ENCODE measurements around the gene ZNF581. TPM values are rescaled to one million over a fixed set of nuclear protein-coding genes. Genes with fewer than 3 reads are reported as not detected.

The ZNF581 gene
- total RNA-seq, 4 donors from 2014 or later, result 11.8 to 20.2 (median 14.0) TPM

- TF ChIP-seq POLR2A (IDR thresholded peaks at IDR 0.05), result no peak
- no peak for TF ChIP-seq CTCF (IDR thresholded peaks at IDR 0.05)
- DNase-seq, result no peak
- Histone ChIP-seq H3K27ac (no peak overlapping the region), H3K4me3 (no peak overlapping the region), H3K9me3 (no peaks in the 10 kb centered on the region), H3K36me3 (peaks cover 57 to 100% (median 80%) of the 10 kb centered on the region in 3 donors), H3K4me1 (peaks cover 0 to 5% (median 0%) of the 10 kb centered on the region in 3 donors), H3K27me3 (no peaks in the 10 kb centered on the region)
- WGBS, 2 donors, result 95% methylated on average over 10 to 13 of the region's 20 CpGs
- intact Hi-C loops (cut with DNase I), result no loop called here
Observed at GRCh38 chr19:55693336-55693974, 50.0 kb downstream of the ZNF581 start.

GRCh38 chr19:55694241-55694655, 50.8 kb downstream of the ZNF581 start:
- intact Hi-C loops (cut with DNase I), result no loop called here

GRCh38 chr19:55694656-55695491, 51.4 kb downstream of the ZNF581 start:
- DNase-seq, result no peak
- Histone ChIP-seq H3K4me3 (no peak overlapping the region), H3K4me1 (no peaks in the 10 kb centered on the region), H3K27me3 (no peaks in the 10 kb centered on the region), H3K27ac (no peak overlapping the region), H3K36me3 (peaks cover 44 to 99% (median 66%) of the 10 kb centered on the region in 3 donors), H3K9me3 (no peaks in the 10 kb centered on the region)
- no peak for TF ChIP-seq CTCF (IDR thresholded peaks at IDR 0.05)
- TF ChIP-seq POLR2A (IDR thresholded peaks at IDR 0.05), result no peak
- WGBS, 2 donors, result 89 to 90% methylated on average over 4 to 15 of the region's 37 CpGs
- intact Hi-C loops (cut with DNase I), result no loop called here

More at GRCh38 chr19:55694241-55694655, 50.8 kb downstream of the ZNF581 start:
- DNase-seq, result no peak
- TF ChIP-seq POLR2A (IDR thresholded peaks at IDR 0.05), result no peak
- WGBS, 2 donors, result 74 to 85% methylated on average over 6 to 9 of the region's 15 CpGs
- Histone ChIP-seq H3K36me3 (peaks cover 50 to 100% (median 72%) of the 10 kb centered on the region in 3 donors), H3K9me3 (no peaks in the 10 kb centered on the region), H3K27me3 (no peaks in the 10 kb centered on the region), H3K4me3 (no peak overlapping the region), H3K27ac (no peak overlapping the region), H3K4me1 (no peaks in the 10 kb centered on the region)

Other genes starting within 250 kb of the ZNF581 start
- 10 to 100 TPM; 15.6 to 41.4 (median 31.2) TPM for gene UBE2S, start 235.9 kb upstream of the ZNF581 start, total RNA-seq
- gene SHISA7, start 200.3 kb upstream of the ZNF581 start, total RNA-seq, result not detected
- 10 to 100 TPM; 60.5 to 98.1 (median 78.7) TPM for gene ISOC2, start 182.0 kb upstream of the ZNF581 start, total RNA-seq
- gene C19orf85, start 178.9 kb upstream of the ZNF581 start, total RNA-seq, result not detected
- 10 to 100 TPM in 1 of 4 donors, 1 to 10 TPM in 3; 4.4 to 22.0 (median 6.8) TPM for gene ZNF628, start 167.0 kb upstream of the ZNF581 start, total RNA-seq
- 1 to 10 TPM; 1.3 to 4.3 (median 2.9) TPM for gene NAT14, start 158.5 kb upstream of the ZNF581 start, total RNA-seq
- 1 to 10 TPM in 1 of 4 donors, under 1 TPM in 3; 0.40 to 5.0 (median 0.68) TPM for gene SSC5D, start 155.2 kb upstream of the ZNF581 start, total RNA-seq
- not detected for gene SBK2, start 106.5 kb upstream of the ZNF581 start, total RNA-seq
- gene SBK3, start 98.1 kb upstream of the ZNF581 start, total RNA-seq, result 1 to 10 TPM in 1 of 4 donors, under 1 TPM in 1, not detected in 2; 0.22 to 1.0 TPM
- 1 to 10 TPM in 3 of 4 donors, under 1 TPM in 1; 0.75 to 3.0 (median 2.2) TPM for gene ZNF579, start 62.8 kb upstream of the ZNF581 start, total RNA-seq
- gene FIZ1, start 44.1 kb upstream of the ZNF581 start, total RNA-seq, result 10 to 100 TPM in 1 of 4 donors, 1 to 10 TPM in 3; 5.8 to 12.7 (median 7.9) TPM
- gene ZNF524, start 43.4 kb upstream of the ZNF581 start, total RNA-seq, result 10 to 100 TPM; 17.7 to 25.9 (median 22.9) TPM
- 1 to 10 TPM; 2.7 to 5.3 (median 3.3) TPM for gene ZNF865, start 38.0 kb upstream of the ZNF581 start, total RNA-seq
- 1 to 10 TPM; 2.9 to 6.9 (median 4.4) TPM for gene ZNF784, start 19.1 kb upstream of the ZNF581 start, total RNA-seq
- 10 to 100 TPM in 3 of 4 donors, 1 to 10 TPM in 1; 8.8 to 19.1 (median 12.9) TPM for gene ZNF580, start 2.6 kb upstream of the ZNF581 start, total RNA-seq
- gene CCDC106, start 4.6 kb downstream of the ZNF581 start, total RNA-seq, result 1 to 10 TPM; 2.4 to 7.2 (median 4.6) TPM
- gene U2AF2, start 11.4 kb downstream of the ZNF581 start, total RNA-seq, result 100 to 1,000 TPM in 2 of 4 donors, 10 to 100 TPM in 2; 85.0 to 112 (median 99.7) TPM
- gene EPN1, start 31.6 kb downstream of the ZNF581 start, total RNA-seq, result 100 to 1,000 TPM in 1 of 4 donors, 10 to 100 TPM in 3; 52.1 to 168 (median 77.4) TPM
- gene NLRP9, start 94.8 kb downstream of the ZNF581 start, total RNA-seq, result not detected
- gene RFPL4A, start 115.4 kb downstream of the ZNF581 start, total RNA-seq, result not detected
- gene RFPL4AL1, start 125.5 kb downstream of the ZNF581 start, total RNA-seq, result not detected
- not detected for gene NLRP11, start 188.3 kb downstream of the ZNF581 start, total RNA-seq
- under 1 TPM in 1 of 4 donors, not detected in 3; 0.30 TPM for gene NLRP4, start 192.9 kb downstream of the ZNF581 start, total RNA-seq

Data from esophagus squamous epithelium (tissue), 5 donors.